ENCODE results near the gene KIF26B.

DNA sequence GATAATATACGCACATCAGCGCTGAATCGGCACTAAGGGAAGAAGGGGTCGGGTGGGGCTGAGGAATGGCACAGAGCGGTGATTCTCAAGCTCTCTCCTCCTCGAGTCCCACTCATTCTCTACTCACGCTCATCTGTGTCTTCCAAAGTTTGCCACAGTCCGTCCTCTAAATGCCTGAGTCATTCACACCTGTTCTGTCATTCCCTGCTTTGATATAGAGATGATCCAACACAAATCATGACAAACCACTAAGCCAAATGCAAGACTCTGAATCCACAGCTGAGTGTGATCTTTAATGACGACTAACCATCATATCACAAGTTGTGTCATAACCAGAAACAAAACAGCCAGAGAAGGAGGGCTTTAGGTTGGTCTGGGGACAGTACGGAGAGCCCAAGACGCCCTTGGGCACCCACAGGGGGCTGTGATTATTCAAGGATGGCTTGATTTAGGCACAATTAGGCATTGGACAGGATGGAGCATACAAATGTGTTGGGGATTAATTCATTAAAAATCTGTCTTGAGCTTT is 501.5 kb downstream of the KIF26B start:
- no peak for TF ChIP-seq POLR2A (IDR thresholded peaks at IDR 0.05; ENCODE audit: low read depth, low read length)
- TF ChIP-seq CTCF (conservative IDR thresholded peaks at IDR 0.05; ENCODE audit: low read depth, low read length) = no peak
- no peak for TF ChIP-seq NFE2L2 (IDR thresholded peaks at IDR 0.05; ENCODE audit: low read depth, low read length)

All from IMR-90 (cell line).